AG10803 (cell line): ENCODE data around the gene BEND5.

Experiments
- DNase-seq: peaks from one replicate; pipeline ENCODE4 v3.0.0; 2010; ENCODE audit warnings: low read depth
- H3K4me3 ChIP-seq: 2 replicates; pipeline ENCODE4 v1.5.1; 2011; ENCODE audit warnings: mild to moderate bottlenecking, low read length, control low read depth
- CTCF ChIP-seq: conservative IDR thresholded peaks from 2 replicates; pipeline ENCODE4 v1.5.1; 2011; ENCODE audit warnings: mild to moderate bottlenecking, low read length, control low read depth, inconsistent platforms

BEND5 gene

GRCh38 chr1:48807554-48808260 is 31.0 kb upstream of the BEND5 start:
- DNase-seq, result peak; percentile 23
- no peak overlapping the region for H3K4me3 ChIP-seq
- no peak for TF ChIP-seq CTCF

- no peak for TF ChIP-seq CTCF
- no peak for DNase-seq
- H3K4me3 ChIP-seq, result no peak overlapping the region
Measured at GRCh38 chr1:48803474-48803873, 26.8 kb upstream of the BEND5 start.

GRCh38 chr1:48794816-48795215 is 18.1 kb upstream of the BEND5 start:
- no peak for DNase-seq
- no peak for TF ChIP-seq CTCF
- no peak overlapping the region for H3K4me3 ChIP-seq

GRCh38 chr1:48793863-48794262 is 17.2 kb upstream of the BEND5 start:
- TF ChIP-seq CTCF, result no peak
- DNase-seq, result no peak
- H3K4me3 ChIP-seq, result no peak overlapping the region

GRCh38 chr1:48792961-48793360 is 16.3 kb upstream of the BEND5 start:
- DNase-seq, result no peak
- no peak overlapping the region for H3K4me3 ChIP-seq
- TF ChIP-seq CTCF, result no peak

- H3K4me3 ChIP-seq, result no peak overlapping the region
- DNase-seq, result no peak
- no peak for TF ChIP-seq CTCF
Measured at GRCh38 chr1:48790397-48790796, 13.7 kb upstream of the BEND5 start.

- no peak for TF ChIP-seq CTCF
- no peak for DNase-seq
Measured at GRCh38 chr1:48789903-48790302, 13.2 kb upstream of the BEND5 start.

More at GRCh38 chr1:48789903-48790302, 13.2 kb upstream of the BEND5 start:
- H3K4me3 ChIP-seq, result no peak overlapping the region
